GM21515 (cell line): ENCODE results near the gene RGS7.

ENCODE experiments used
- ATAC-seq: cut with Tn5 transposase; IDR thresholded peaks from one replicate; pipeline ENCODE4 v1.9.1; 2021; ENCODE audit not compliant: unreplicated experiment

The RGS7 gene

DNA sequence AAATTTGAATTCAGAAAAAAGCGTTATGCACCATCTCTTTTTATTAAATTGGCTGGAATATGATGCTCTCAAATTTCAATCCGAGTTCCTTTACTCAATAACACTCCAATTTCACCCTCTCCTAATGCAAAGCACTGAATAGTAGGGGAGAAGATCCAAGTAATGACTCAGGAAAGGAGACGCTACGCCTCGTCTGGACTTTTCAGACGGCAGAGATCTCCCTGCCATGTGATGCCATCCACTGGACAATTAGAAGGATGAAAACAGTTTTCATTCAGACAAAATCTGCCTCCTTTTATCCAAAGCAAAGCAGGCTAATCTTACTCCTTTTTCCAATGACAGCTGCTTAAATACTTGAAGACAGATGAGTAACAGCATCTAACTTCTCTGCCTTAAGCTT lies 502.6 kb downstream of the RGS7 start:
- no peak for ATAC-seq

DNA sequence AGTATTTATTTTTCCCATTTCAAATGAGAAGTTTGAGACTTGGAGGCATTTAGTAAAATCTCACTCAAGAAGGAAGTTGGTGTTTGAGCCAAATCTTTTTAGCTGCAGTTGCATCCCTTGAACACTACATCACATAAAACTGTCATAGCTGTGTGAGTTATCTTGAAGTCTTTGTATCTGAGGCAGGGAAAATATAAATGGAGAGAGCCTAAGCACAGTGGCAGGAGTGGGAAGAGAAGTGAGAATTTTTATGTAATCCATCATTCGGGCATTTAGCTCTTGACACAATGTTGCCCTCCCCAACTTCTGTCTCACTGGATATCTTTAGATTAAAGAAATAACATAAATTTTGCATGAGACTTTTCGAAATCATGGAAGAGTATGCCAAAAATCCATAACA lies 509.7 kb downstream of the RGS7 start:
- no peak for ATAC-seq

DNA sequence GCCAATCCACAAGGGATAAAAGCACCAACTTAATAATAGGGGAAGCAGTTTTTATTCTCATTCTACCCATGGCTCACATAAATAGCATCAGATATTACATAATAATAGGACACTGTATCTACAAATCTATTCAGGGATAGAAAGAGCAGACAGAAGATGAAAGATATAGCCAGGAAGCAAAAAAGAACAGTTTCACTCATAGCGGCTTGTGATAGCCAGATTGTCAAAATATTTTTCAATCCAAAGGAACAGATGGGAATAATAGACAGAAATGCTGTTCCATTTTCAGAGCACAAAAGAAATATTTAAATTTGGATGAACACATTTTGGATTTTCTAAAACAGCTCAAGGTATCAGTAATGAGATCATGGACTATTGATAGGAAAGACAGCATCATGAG lies 512.5 kb downstream of the RGS7 start:
- ATAC-seq: no peak

DNA sequence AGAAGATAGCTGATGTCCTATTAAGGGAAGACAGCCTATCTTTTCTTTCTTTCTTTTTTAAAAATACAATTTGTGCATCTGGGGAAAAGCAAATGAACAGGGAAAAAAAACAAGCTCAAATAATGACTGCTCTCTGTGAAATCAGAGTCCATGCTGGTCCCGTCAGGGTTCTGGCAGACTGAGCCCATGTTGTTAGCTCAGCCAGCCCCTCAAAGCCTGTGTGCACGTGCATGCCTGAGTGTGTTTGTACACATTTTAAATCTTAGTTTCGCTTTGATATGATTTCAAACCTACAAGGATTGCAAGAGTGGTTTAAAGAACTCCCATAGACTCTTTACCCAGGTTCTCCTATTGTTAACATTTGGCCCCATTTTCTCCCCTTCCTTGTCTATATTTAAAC lies 513.2 kb downstream of the RGS7 start:
- no peak for ATAC-seq

DNA sequence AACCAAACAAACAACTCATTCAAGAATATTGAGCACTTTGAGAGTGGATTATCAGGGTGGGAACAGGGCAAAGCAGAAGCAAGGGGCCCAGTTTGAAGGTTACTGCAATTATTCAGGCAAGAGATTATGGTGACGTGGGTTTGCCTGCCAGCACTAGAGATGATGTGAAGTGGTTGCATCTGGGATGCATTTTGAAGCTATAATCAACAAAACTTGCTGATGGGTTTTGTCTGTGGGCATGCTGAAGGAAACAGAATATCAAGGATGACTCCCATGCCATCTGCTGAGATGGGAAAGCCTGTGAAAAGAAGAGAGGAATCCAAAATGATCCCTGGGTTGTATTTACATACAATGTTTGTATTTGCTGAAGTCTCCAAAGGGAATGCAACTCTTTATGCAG lies 520.7 kb downstream of the RGS7 start:
- ATAC-seq: no peak

DNA sequence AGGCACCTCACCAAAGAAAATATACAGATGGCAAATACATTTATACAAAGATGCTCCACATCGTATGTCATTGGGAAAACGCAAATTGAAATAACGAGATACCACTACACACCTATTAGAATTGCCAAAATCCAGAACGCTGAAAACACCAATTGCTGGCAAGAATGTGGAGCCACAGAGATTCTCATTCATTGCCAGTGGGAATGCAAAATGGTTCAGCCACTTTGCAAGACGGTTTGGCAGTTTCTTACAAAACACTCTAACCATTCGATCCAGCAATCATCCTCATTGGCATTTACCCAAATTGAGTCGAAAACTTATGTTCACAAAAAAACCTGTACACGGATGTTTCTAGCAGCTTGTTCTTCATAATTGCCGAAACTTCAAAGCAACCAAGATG lies 521.7 kb downstream of the RGS7 start:
- no peak for ATAC-seq

DNA sequence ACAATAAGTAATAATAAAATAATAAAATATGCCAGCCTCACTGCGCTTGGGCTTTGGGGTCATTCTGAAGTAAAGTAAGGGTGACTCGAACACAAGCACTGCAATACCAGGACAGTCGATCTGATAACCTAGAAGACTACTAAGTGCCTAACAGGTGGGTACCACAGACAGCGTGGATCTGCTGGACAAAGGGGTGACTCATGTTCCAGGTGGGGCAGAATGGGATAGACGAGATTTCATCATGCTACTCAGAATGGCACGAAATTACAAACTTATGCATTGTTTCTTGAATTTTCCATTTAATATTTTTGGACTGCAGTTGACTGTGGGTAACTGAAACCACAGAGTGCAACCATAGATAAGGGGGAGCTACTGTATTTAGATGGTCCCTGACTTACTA lies 523.9 kb downstream of the RGS7 start:
- ATAC-seq: no peak

DNA sequence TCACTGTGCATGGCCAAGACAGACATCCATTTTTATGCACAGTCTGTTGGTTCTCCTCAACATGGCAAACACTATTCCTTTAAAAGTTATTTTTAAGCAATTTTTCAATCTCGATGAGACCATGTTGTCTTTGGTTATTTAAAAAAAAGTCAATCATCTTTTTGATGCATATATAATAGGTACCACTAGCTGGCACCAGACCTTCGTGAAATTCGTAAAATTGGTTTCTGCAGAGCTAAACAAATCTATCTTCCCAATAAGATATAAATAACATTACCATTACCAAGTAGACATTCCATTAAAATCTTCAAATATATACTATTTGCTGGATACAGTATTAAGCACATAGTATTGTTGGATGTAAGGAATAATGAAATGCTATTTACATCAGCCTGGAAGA lies 525.1 kb downstream of the RGS7 start:
- no peak for ATAC-seq

DNA sequence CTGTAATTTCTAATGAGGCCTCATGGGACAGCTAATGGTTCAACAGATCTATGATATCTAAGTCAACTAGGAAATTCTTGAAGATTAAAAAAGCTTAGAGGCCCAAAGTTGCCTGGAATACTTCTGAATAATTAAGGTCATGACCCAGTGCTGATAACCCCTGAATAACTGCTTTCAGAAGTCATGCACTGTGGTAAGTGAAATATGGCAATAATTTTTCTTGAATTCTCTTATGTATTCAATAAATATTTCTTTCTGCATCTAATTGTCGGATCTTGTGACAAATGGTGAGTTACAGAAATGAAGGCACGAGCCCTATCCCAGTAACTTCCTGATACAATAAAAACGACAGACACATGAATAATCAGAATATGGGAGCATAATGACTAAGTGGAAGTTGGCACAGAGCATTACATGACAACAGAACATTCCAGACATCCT lies 525.8 kb downstream of the RGS7 start:
- no peak for ATAC-seq

DNA sequence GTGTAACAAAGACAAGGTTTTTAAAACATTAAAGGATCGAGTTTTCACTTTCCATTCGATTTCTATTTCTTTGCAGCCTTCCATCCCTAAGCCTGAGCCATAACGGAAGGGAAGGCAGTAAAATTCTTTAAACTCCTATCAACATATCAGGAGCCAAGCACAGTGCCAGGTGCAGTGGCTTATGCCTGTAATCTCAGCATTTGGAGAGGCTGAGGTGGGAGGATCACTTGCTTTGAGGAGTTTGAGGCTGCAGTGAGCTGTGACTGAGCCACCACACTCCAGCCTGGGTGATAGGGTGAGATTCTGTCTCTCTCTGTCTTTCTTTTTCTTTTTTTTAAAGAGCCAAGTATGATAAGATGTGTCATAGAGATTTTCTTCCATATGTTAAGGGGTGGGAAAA lies 527.5 kb downstream of the RGS7 start:
- ATAC-seq: no peak

DNA sequence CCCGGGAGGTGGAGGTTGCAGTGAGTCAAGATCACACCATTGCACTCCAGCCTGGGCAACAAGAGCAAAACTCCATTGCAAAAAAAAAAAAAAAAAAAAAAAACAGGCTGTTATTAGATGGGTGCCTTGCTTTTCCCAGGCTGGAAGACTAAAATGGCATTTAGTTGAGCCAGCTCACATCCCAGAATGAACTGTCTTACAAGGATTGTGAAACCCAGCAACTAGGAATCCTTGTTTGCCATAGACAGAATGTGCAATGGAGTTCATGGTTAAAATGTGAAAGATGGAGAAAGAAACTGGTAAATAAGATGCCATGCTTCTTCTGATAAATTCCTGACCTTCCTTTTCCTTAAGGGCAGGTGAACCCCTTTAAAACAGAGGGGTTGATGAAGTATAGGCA lies 529.2 kb downstream of the RGS7 start:
- no peak for ATAC-seq

DNA sequence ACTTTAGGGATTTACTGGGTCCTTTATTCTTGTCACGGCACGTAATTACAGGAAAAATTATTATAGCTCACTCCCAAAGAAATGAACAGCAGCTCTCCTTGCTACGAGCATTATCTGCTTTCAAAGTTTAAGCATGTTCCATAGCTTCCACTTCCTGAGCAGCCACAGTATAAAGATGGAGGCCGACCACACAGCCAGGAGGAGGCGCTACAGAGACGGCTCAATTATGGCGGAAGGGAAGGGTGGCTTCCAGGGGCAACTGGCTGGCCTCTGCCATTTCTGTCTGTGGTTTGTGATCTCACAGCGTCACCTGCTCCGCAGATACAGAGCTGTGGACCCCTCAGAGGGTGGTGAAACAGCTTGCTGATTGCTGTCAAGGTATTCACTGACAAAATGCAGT lies 532.8 kb downstream of the RGS7 start:
- ATAC-seq: no peak

DNA sequence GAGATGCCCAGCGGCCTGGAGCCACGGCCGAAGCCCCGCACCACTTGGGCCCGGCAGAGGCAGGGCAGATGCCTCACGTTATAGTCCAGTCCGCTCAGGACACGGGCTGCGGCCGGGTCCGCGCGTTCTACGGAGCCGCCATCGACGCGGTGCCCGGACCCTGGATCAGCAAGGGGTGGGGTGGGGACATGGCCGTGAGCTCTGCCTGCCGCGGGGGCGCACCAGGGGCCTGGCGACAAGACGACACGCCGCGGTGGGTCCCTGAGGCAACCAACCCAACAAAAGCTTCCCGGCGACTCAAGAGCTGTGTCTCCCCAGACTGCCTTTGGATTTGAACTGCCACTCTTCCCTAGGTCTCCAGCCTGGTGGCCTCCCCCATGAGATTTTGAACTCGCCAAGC lies 533.6 kb downstream of the RGS7 start:
- ATAC-seq: no peak

DNA sequence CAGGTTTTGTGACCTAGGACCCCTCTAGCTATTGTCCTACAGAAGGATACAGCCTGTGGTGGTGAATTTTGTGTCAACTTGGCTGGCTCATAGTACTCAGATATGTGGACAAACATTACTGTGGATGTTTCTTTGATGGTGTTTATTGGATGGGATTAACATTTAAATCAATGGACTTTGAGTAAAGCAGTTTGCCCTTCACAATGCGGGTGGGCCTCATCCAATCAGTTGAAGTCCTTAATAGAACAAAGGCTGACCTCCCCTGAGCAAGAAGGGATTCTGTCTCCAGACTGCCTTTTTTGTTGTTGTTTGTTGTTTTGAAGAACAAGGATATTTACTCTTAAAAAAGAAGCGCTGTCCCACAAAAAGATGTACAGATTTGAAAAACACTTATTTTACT lies 535.1 kb downstream of the RGS7 start:
- no peak for ATAC-seq

DNA sequence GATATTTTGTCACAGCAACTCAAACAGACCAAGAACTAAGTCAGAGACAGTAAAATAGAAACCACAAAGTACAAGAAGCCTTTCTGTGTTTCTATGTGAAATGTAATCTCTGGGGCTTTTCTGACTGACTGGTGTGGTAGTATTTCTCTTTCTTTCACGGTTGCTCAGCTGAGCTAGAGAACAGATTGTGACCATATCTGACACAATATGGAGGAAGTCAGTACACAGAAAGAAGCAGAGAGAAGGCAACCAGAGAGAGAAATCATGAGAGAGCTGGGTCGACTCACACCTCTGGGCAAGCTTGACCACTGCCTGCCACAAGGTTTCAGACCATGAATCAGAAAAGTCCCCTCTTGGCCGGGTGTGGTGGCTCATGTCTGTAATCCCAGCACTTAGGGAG lies 536.2 kb downstream of the RGS7 start:
- no peak for ATAC-seq

DNA sequence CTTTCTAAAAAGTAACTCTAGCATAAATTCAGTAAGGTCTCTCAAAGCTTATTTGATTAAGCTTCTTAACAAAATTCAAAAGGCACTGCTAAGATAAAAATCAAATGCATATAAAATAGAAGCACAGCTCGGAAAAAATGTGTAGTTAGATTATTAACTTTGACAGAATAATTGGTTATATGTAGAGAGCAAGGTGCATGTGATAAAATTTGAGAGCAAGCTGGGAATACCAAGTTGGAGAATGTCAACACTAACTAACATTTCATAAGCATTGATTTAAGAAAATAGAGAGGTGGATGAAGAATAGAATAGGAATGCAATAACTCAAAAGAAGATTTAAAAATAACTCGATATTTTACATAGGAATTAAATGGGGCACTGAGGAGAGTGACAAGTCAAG lies 540.5 kb downstream of the RGS7 start:
- no peak for ATAC-seq

DNA sequence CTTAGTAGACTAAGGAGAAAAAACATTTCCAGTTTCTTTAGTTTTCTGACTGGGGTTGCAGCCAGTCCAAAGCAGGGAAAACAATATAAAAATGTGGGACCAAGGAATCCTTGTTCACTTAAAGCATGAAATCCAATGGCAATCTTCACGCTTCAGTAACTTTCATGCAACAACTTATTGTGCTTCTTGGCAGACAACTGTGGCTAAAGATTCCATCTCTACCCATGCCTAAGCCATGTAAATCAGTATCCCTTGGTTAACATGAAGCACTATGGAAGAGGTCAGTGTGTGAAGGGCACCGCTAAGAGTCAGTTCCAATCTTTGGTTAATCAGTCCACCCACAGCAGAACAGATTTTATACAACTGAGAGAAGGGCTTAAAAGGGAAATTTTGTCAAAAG lies 543.3 kb downstream of the RGS7 start:
- no peak for ATAC-seq

DNA sequence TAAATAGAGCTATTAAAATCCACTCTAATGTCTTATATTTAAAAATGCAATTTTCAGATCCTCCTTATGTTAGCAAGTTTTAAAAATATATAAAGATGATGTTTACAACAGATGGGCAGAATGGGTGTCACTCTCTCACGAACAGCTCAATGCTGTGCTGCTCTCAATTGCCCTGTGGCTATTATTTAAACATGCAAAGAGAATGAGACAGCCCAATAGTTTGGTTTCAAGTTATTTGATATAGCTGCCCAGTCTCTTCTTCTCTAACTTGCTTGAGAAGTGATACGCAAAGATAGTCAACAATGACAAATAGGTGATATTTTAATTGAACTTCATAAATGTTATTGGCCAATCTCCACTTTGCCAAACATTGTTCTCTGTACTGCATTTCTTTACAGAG lies 545.7 kb downstream of the RGS7 start:
- no peak for ATAC-seq

DNA sequence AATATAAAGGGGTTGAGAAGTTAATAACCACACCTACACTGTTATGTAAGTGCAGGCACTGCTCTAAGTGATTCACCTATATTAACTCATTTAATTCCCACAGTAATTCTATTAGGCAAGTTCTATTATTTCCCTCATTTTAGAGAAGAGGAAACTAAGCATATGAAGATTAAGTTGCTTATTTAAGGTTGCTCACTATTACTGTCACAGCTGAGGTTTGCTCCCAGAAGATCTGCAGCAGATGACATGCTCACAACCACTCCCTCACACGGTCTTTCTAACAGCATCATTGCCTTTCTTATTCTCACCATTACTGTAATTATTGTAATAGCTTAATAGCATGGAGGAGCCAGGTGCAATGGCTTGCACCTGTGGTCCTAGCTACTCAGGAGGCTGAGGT lies 548.6 kb downstream of the RGS7 start:
- ATAC-seq: no peak

DNA sequence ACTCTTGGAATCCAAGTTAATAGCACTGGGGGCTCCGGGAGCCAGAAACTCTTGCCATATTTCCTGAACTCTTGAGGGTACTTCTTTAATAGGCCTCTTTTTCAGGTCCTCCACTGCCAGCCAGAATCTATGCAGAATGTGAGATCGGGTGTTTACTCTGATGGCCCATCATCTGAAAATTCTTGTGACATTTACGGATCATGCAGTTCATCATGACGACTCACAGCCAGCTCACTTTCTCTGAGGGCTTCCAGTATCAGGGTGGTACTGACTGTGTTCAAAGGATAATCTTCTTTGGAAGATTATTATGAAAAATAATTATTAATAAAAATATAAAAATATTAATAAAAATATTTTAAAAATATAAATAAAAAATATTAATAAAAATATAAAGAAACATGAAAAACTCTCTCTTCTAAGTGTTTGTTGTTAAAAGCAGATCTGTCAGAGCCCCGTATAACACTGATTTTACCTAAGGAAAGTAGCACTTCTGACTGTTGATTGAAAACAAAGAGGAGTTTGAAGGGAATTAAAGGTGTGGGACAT lies 550.7 kb downstream of the RGS7 start:
- no peak for ATAC-seq

DNA sequence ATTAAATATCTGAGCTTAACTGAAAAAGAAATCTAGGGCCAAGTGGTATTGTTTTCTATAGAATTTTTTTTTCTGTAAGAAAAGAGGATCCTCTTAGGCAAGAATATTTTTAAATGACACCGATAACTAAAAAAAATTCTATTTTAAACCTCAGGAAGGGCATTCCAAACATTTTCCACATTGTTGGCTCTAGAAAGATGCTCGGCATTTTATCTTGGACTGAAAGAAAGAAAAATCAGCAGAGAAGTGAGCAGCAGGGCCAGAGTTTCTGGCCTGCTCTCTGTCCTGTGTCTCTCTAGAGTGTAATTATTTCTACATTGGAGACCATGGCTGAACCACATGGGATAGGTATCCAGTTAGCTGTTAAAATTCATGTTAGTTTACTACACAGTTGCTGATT lies 552.5 kb downstream of the RGS7 start:
- no peak for ATAC-seq

DNA sequence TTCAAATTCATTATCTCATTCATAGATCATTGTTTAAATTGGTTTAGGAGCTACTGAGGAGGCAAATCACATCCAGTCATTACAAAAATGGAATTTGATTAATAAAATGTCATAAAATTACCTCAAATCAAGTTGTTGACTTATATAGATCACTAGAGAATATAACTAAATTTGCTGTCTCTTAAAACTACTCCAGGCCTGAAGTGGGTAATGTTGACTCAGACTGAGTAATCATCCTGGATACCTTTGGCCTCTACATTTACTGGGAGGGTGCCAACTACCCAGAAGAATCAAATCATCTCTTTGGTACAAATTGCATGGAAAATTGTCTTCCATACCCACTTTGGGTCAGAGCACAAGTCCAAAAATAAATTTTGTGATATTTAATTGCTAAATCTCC lies 553.9 kb downstream of the RGS7 start:
- no peak for ATAC-seq

DNA sequence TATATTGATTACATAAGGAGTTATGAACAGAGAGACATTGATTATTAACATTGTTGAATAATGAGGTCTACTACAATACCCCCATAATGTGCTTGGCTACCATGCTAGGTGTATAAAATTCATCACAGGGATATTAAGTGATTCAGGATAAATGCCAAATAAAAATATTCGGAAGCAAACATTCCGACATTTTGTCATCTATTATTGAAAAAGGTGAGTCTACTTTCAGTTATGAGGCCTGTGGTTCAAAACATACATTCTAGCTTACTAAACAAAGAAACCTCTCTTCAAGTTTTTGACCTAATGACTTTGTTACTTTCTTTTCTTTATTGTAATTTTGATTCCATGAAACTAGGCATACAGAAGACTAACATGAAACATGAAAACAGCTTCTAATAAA lies 554.7 kb downstream of the RGS7 start:
- ATAC-seq: no peak

DNA sequence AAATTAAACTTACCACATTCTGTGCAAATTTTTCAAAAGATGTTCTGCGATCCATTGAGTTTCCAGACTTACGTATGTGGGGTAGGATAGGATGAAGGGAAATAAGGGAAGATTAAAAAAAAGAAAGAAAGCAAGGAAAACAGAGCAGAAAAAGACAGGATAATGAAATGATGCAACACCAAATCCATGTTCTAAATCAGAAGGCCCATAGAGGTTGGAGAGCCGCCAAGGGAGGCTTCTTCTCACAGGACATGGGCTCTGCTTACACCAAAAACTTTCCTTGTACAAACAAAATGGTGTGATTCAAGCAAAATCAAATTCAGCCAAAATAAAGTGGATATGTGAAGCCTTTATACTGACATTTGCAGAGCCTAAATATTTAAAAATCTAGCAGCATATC lies 555.6 kb downstream of the RGS7 start:
- ATAC-seq: no peak
